ENCODE results near the gene LYZL1.
"Not testable (repeated sequence)": the region's sequence is repeated elsewhere in the genome, so short reads cannot be mapped to it uniquely, and the experiment has no call there.

LYZL1 gene

GRCh38 chr10:29288906-29289305, at the start of gene LYZL1:
TSS of gene LYZL1 (plus strand) at chr10:29289070. CDS start at chr10:29291868, 2,798 bp downstream.
- not testable (repeated sequence) for FAIRE-seq; DNase-seq (ENCODE audit: insufficient read length, low spot score)

GRCh38 chr10:29239569-29240472, 49.0 kb upstream of the LYZL1 start:
- FAIRE-seq (peak; percentile 57), DNase-seq (ENCODE audit: insufficient read length, low spot score) (peak; percentile 19)

DNA sequence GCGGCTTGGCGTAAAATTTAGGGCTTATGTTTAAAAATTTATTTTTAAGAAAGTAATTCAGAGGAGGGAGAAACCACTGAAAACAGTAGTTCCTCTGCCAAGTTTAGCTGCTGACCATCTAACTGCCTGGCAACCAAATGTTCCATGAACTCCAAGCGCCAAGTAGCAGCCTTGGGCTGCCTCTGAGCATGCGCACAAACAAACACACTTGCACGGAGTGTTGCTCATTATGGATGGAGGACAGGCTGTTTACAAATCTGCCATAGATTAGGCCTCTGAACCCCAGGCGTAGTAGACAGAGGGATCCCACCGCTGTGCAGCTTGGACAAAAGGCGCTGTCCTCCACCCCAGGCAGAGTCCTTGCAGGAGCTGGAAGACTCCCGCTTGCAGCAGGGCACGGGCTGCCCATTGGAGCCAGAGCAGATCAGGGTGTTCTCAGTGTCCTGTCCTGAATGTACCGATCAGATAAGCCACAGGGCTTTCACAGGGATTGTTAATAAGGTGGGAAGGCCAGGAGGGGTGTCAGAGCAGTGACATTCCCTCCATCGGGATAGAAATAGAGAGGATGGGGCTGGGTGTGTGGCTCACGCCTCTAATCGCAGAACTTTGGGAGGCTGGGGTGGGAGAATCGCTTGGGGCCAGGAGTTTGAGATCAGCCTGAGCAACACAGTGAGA, 47.7 kb upstream of the LYZL1 start:
- FAIRE-seq (no peak), DNase-seq (ENCODE audit: insufficient read length, low spot score) (no peak)

GRCh38 chr10:29241925-29242324, 46.9 kb upstream of the LYZL1 start:
- DNase-seq (ENCODE audit: insufficient read length, low spot score) (no peak), FAIRE-seq (no peak)

DNA sequence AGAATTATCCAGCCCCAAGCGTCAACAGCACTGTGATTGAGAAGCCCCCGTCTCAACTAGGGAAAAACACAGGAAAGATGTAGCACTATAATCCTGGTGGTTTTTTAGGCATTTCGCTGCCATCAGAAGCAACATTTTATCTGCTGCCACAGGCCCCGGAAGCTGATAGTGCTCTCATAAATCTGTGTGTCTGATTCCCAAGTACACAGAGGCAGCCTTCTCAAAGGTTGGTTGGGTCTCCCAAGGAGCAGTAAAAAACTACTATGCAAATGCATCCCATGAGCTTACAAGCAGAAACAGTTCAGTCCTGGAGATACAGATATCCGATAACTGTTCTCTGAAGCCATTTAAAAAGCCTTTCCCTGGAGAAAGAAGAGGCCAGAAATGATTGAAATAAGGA, 45.8 kb upstream of the LYZL1 start:
- DNase-seq (ENCODE audit: insufficient read length, low spot score) (no peak), FAIRE-seq (no peak)

- FAIRE-seq, result no peak
- no peak for DNase-seq (ENCODE audit: insufficient read length, low spot score)
These were observed 45.1 kb upstream of the LYZL1 start for GRCh38 chr10:29243750-29244149.

DNA sequence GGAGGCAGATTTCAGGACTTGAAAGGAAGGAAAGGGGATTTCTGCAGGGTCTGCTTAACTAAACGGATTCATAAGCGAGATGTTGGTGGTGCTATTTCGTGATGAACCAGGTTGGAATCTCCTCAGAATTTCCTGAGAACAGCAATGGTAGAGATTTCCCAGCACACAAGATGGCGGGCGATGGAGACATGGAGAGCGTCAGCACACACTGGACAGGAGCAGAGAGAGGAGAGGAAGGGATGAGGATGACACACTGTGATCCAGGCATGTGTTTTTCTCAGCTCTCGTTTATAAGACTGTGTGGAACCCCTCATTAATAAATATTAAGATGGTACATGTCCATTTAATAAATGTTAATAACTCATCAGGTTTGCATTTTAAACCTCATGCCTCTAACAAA, 43.9 kb upstream of the LYZL1 start:
- DNase-seq (ENCODE audit: insufficient read length, low spot score) (no peak), FAIRE-seq (no peak)

GRCh38 chr10:29245476-29245875, 43.4 kb upstream of the LYZL1 start:
- no peak for DNase-seq (ENCODE audit: insufficient read length, low spot score)
- FAIRE-seq, result no peak

- FAIRE-seq, result no peak
These were observed 42.4 kb upstream of the LYZL1 start for GRCh38 chr10:29246449-29246848.

DNA sequence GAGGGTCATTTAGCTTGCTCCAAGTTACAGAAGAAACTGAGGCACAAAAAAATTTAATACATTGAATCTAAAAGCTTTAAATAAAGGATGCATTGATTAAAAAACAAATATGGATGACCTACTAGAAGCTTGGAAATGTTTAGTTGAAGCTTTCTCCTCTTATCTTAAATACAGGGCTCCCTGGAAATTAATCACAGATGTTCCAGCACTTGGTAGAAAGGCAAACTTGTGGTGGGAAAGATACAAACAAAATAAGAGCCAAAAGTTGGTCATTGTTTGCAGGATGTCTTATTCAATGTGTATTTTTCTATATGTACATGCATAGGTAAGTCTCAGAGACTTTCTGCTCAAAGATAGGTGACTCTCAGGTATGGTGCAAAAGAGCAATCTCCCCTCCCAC, 40.7 kb upstream of the LYZL1 start:
- DNase-seq (ENCODE audit: insufficient read length, low spot score) (no peak), FAIRE-seq (no peak)

More at GRCh38 chr10:29246449-29246848, 42.4 kb upstream of the LYZL1 start:
- no peak for DNase-seq (ENCODE audit: insufficient read length, low spot score)

DNA sequence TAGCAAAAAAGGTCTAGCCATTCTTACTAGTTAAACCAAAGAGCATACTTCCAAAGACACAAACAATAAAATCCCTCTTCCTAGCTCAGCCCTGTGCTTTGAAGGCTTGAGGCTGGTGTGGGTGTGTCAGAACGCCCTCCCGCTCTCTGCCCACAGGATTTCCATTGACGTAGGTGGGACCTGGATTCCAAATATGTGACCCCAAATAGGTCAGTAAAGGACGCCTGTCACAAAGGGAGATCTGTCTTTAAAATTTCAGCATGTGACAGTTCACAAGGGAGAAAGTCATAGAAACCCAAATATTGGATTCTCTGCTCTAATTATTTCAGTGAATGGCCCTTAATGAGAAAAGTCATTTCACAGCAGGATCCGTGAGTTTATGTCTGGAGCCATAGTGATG, 39.9 kb upstream of the LYZL1 start:
- DNase-seq (ENCODE audit: insufficient read length, low spot score) (no peak), FAIRE-seq (no peak)

DNA sequence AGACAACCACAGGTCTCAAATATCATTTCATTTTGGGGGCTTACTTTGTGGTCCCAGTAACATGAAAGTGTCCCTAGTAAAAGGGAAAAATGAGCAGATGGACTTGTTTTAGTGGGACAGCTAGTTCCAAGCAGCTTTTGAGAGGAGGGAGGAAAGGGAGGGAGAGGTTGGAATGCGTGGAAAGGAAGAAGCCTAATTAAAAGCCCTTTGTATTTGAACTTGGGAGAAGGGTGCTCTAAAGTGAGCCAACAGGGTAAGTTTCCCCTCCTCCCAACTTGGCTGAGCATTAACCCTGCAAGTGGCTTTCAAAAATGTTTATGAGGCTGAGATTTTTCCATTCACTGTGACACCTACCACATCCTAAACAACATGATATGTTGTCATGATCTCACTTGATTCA, 38.8 kb upstream of the LYZL1 start:
- no peak for DNase-seq (ENCODE audit: insufficient read length, low spot score)
- no peak for FAIRE-seq

GRCh38 chr10:29252811-29253689, 35.8 kb upstream of the LYZL1 start:
- no peak for DNase-seq (ENCODE audit: insufficient read length, low spot score)
- FAIRE-seq, result no peak

DNA sequence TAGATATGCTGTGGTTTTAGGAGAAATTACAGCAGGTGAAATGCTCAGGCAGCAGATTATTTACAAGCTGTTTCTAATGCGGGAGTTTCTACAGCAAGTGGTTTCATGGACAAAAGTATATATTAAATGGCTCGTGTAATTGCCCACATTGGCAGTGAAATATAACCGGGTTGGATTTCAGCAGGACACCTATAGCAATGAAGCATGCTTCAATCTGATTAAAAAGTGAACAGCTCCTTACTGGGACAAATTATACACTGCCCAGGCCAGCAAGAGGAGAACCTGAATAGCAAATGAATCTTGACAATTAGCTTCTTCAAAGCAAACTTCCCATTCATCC, 35.2 kb upstream of the LYZL1 start:
- DNase-seq (ENCODE audit: insufficient read length, low spot score) (no peak), FAIRE-seq (no peak)

DNA sequence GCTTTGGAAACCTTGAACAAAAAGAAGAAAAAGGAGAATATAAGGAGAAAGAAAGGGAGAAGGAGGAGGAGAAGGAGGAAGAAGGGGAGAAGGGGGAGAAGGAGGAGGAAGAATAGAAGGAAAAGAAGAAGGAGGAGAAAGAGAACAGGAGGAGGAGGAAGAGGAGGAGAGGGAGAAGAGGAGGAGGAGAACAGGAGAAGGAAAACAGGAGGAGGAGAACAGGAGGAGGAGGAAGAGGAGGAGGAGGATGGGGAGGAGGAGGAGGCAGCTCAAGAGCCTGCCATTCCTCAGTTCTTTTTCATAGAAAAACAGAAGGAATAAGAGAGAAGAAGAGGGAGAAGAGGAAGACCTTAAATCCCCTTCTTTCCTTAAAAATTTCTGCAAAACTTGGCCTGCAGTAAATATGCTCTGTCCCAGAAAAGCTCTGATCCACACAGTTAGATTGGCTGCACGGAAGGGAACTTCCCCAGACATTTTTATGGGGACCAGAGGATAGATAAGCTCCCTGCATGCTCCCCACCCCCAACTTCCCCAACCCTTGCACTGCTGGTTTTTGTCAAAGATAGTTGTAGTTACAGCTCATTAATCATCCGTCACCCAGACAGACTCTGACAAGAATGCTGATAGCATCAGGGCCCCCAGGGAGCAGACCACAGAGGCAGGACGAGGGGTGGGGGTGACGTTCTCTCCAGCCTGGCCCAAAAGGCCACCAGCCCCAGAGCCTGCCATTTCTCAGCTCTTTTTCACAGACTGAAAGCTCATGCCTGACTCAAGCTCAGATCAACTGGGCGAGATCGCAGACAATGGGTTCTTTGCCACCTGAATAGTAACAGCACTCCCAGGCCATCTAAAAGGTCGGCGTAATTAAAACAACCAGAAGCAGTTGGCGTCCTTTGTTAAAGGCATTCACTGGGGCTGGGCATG, 34.5 kb upstream of the LYZL1 start:
- no peak for FAIRE-seq
- DNase-seq (ENCODE audit: insufficient read length, low spot score), result no peak

- DNase-seq (ENCODE audit: insufficient read length, low spot score) (no peak), FAIRE-seq (no peak)
These were observed 33.8 kb upstream of the LYZL1 start for GRCh38 chr10:29255104-29255503.

GRCh38 chr10:29256019-29256418, 32.9 kb upstream of the LYZL1 start:
- DNase-seq (ENCODE audit: insufficient read length, low spot score), result no peak
- no peak for FAIRE-seq

DNA sequence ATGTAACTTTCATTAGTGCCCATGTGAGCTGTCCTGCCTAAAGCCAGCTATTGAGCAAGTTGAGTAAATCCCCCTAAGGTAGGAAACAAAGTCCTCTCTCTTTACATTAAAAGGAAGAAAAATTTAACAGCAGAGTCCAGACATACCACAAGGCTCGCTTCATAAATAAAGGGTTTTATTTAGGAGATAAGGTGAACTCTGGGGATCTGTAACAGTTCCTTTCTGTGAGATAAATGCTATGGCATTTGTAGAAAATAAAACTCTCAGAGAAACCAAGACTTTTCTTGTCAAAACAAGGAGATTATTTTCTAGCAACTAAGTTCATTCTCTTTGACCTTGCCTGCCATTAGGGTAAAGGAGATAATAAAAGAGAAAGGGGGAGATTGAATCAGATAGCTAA, 32.3 kb upstream of the LYZL1 start:
- FAIRE-seq, result no peak
- DNase-seq (ENCODE audit: insufficient read length, low spot score), result no peak

GRCh38 chr10:29257106-29257783, 31.6 kb upstream of the LYZL1 start:
- no peak for FAIRE-seq
- no peak for DNase-seq (ENCODE audit: insufficient read length, low spot score)

DNA sequence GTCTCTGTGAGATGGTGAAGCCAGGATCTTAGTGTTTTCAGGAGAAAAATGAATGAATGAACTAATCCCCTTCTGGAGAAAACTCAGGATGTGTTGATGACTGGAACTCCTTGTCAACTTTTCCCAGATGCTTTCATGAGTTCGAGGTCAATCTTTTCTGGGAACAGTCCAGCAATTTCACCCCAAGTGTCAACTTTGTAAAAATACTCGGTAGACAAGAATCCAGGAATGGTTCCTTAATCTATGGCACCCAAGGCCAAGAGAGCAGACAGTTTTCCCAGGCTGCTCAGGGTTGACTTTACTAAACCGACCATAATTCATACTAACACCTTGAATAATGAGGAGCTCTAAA, 31.1 kb upstream of the LYZL1 start:
- DNase-seq (ENCODE audit: insufficient read length, low spot score) (no peak), FAIRE-seq (no peak)
